ENCODE measurements around the gene BANF2.

DNA sequence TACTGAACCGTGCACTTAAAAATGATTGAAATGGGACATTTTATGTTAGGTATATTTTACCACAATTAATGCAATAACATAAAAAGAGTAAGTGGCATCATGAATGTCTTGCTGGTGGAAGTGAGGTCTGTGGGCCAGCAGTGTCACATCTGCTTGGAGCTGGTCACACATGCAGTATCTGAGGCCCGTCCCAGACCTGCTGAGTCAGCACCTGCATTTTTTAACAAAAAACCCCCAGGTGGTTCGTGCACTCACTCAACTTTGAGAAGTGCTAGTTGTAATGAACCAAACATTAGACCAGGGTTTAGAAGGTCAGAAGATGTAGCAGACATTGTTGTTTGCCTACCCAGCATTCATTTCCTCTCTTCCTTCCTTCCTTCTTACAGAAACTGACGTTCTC, 21.0 kb downstream of the BANF2 start:
- TF ChIP-seq, protein P1, sequence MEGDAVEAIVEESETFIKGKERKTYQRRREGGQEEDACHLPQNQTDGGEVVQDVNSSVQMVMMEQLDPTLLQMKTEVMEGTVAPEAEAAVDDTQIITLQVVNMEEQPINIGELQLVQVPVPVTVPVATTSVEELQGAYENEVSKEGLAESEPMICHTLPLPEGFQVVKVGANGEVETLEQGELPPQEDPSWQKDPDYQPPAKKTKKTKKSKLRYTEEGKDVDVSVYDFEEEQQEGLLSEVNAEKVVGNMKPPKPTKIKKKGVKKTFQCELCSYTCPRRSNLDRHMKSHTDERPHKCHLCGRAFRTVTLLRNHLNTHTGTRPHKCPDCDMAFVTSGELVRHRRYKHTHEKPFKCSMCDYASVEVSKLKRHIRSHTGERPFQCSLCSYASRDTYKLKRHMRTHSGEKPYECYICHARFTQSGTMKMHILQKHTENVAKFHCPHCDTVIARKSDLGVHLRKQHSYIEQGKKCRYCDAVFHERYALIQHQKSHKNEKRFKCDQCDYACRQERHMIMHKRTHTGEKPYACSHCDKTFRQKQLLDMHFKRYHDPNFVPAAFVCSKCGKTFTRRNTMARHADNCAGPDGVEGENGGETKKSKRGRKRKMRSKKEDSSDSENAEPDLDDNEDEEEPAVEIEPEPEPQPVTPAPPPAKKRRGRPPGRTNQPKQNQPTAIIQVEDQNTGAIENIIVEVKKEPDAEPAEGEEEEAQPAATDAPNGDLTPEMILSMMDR (conservative IDR thresholded peaks at IDR 0.05; ENCODE audit: low read depth, low read length) = no peak
- TF ChIP-seq, protein P2, sequence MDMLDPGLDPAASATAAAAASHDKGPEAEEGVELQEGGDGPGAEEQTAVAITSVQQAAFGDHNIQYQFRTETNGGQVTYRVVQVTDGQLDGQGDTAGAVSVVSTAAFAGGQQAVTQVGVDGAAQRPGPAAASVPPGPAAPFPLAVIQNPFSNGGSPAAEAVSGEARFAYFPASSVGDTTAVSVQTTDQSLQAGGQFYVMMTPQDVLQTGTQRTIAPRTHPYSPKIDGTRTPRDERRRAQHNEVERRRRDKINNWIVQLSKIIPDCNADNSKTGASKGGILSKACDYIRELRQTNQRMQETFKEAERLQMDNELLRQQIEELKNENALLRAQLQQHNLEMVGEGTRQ (IDR thresholded peaks at IDR 0.05; ENCODE audit: low read depth, low read length) = no peak
- no peak for TF ChIP-seq RAD21 (IDR thresholded peaks at IDR 0.05; ENCODE audit: low read length)
- no peak for TF ChIP-seq MXI1 (IDR thresholded peaks at IDR 0.05; ENCODE audit: borderline replicate concordance, low read depth, low read length)
- no peak for TF ChIP-seq POLR2A (IDR thresholded peaks at IDR 0.05; ENCODE audit: low read depth, low read length)
- TF ChIP-seq NFE2L2 (IDR thresholded peaks at IDR 0.05; ENCODE audit: low read depth, low read length) = no peak
- no peak for TF ChIP-seq CHD1 (IDR thresholded peaks at IDR 0.05; ENCODE audit: low read depth, low read length)
- peak; percentile 93 for TF ChIP-seq MAFK (IDR thresholded peaks at IDR 0.05; ENCODE audit: low read depth, low read length)
- no peak for TF ChIP-seq SMC3 (IDR thresholded peaks at IDR 0.05; ENCODE audit: low read depth, low read length)
- TF ChIP-seq CEBPB (IDR thresholded peaks at IDR 0.05; ENCODE audit: low read depth, low read length) = no peak
- no peak for TF ChIP-seq RFX5 (IDR thresholded peaks at IDR 0.05; ENCODE audit: low read depth, low read length)

Measured in IMR-90 (cell line).